Osteoblast (primary cell): ENCODE data around the gene HRC. TPM values are rescaled to one million over a fixed set of nuclear protein-coding genes. Genes with fewer than 3 reads are reported as not detected.
A peak's percentile ranks its signal among the peaks of the same experiment; 100 is the strongest.
"Not testable (repeated sequence)": the region's sequence is repeated elsewhere in the genome, so short reads cannot be mapped to it uniquely, and the experiment has no call there.

Experiments
- DNase-seq: peaks from one replicate; pipeline ENCODE4 v3.0.0; 2011; ENCODE audit warnings: low spot score, mixed read lengths; ENCODE audit not compliant: insufficient read length; ENCODE audit errors: missing footprints
- H2AFZ ChIP-seq: 2 replicates; pipeline ENCODE4 v1.6.0; 2011; ENCODE audit warnings: mild to moderate bottlenecking, low read length
- H3K27ac ChIP-seq: 2 replicates; pipeline ENCODE4 v1.5.1; 2011; ENCODE audit warnings: mild to moderate bottlenecking, low read depth, low read length, moderate library complexity
- H3K27me3 ChIP-seq: 2 replicates; pipeline ENCODE4 v1.6.0; 2012; ENCODE audit warnings: mild to moderate bottlenecking, control low read depth, inconsistent platforms, low read length, moderate library complexity; ENCODE audit not compliant: insufficient read depth
- H3K36me3 ChIP-seq: 2 replicates; pipeline ENCODE4 v1.5.1; 2011; ENCODE audit warnings: mild to moderate bottlenecking, low read length, control low read depth, moderate library complexity; ENCODE audit not compliant: insufficient read depth
- H3K4me1 ChIP-seq: 2 replicates; pipeline ENCODE4 v1.5.1; 2011; ENCODE audit warnings: mild to moderate bottlenecking, low read length, control low read depth, moderate library complexity; ENCODE audit not compliant: insufficient read depth
- H3K4me2 ChIP-seq: 2 replicates; pipeline ENCODE4 v1.6.0; 2011; ENCODE audit warnings: mild to moderate bottlenecking, low read length; ENCODE audit not compliant: insufficient read depth
- H3K4me3 ChIP-seq: fragments of 200-600 bp; sonication (generic); 3 replicates; pipeline ENCODE4 v1.5.1; 2012; ENCODE audit warnings: mild to moderate bottlenecking, low read length, inconsistent platforms; ENCODE audit not compliant: insufficient read depth
- H3K79me2 ChIP-seq: 2 replicates; pipeline ENCODE4 v1.6.0; 2012; ENCODE audit warnings: mild to moderate bottlenecking, low read length, control low read depth, inconsistent platforms; ENCODE audit not compliant: insufficient read depth
- H3K9me3 ChIP-seq: 2 replicates; pipeline ENCODE4 v1.5.1; 2011; ENCODE audit warnings: low read depth, low read length, control low read depth
- H4K20me1 ChIP-seq: 2 replicates; pipeline ENCODE4 v1.6.0; 2012; ENCODE audit warnings: mild to moderate bottlenecking, low read length, control low read depth; ENCODE audit not compliant: insufficient read depth
- total RNA-seq: library from RNA; depleted of rRNA; stranded (reverse); fragments of >200 nt; gene quantifications from 2 replicates; pipeline ENCODE4 v1.2.3, GENCODE V29; 2012
- TF ChIP-seq, protein P1 (sequence below): IDR thresholded peaks from 2 replicates; pipeline ENCODE4 v1.5.1; 2011; ENCODE audit warnings: mild to moderate bottlenecking, low read depth, low read length, moderate library complexity; ENCODE audit errors: extremely low read depth

HRC gene
- total RNA-seq, 1 donor, result not detected

DNA sequence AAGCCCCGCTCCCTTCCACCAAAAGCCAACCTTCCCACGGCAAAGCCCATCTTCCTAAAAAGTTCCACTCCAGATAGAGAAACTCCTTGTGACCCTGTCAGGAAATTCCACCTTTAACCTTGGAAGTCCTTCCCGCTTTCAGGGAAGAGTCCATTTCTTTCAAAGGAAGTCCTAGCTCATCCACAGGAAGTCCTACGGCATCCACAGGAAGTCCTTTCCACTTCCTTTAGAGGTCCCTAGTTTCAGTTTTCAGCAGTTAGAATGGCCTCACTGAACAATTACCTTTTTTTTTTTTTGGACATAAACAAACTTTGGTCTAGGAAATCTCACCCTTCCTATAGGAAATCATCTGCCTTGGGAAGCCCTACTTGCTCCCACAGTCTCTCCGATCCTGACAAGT lies 34.1 kb upstream of the HRC start:
- no peak overlapping the region for H3K4me3 ChIP-seq
- H3K4me2 ChIP-seq, result no peak overlapping the region
- H4K20me1 ChIP-seq, result no peaks in the 10 kb centered on the region
- no peak for DNase-seq
- TF ChIP-seq, protein P1, sequence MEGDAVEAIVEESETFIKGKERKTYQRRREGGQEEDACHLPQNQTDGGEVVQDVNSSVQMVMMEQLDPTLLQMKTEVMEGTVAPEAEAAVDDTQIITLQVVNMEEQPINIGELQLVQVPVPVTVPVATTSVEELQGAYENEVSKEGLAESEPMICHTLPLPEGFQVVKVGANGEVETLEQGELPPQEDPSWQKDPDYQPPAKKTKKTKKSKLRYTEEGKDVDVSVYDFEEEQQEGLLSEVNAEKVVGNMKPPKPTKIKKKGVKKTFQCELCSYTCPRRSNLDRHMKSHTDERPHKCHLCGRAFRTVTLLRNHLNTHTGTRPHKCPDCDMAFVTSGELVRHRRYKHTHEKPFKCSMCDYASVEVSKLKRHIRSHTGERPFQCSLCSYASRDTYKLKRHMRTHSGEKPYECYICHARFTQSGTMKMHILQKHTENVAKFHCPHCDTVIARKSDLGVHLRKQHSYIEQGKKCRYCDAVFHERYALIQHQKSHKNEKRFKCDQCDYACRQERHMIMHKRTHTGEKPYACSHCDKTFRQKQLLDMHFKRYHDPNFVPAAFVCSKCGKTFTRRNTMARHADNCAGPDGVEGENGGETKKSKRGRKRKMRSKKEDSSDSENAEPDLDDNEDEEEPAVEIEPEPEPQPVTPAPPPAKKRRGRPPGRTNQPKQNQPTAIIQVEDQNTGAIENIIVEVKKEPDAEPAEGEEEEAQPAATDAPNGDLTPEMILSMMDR, result no peak
- peaks cover 2% of the 10 kb centered on the region for H3K9me3 ChIP-seq
- H3K4me1 ChIP-seq, result no peaks in the 10 kb centered on the region
- H3K36me3 ChIP-seq, result peaks cover 72% of the 10 kb centered on the region
- H2AFZ ChIP-seq, result no peak overlapping the region
- H3K79me2 ChIP-seq, result no peaks in the 10 kb centered on the region
- no peaks in the 10 kb centered on the region for H3K27me3 ChIP-seq
- H3K27ac ChIP-seq, result no peak overlapping the region

DNA sequence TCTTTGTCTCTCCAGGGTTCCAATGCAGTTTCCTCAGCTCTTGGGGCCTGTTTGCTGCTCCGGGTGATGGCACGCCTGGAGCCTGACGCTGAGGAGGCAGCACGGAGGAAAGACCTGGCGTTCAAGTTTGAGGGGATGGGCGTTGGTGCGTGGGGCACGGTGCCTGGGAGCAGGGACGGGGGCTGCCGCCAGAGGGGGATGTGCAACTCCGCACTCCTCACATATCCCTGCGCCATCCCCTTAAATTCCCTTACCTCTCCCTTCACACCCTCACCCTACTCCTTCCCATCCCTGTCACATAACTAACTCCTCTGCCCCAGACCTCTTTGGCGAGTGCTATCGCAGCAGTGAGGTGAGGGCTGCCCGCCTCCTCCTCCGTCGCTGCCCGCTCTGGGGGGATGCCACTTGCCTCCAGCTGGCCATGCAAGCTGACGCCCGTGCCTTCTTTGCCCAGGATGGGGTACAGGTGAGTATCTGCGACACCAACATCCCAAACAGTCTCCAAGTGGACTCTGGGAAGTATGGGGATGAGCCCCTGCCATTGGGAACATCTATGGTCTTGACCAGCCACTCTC lies 33.5 kb upstream of the HRC start:
- H3K9me3 ChIP-seq, result peaks cover 2% of the 10 kb centered on the region
- peaks cover 72% of the 10 kb centered on the region for H3K36me3 ChIP-seq
- no peaks in the 10 kb centered on the region for H3K79me2 ChIP-seq
- no peak overlapping the region for H3K4me2 ChIP-seq
- no peaks in the 10 kb centered on the region for H3K4me1 ChIP-seq
- TF ChIP-seq, protein P1, result no peak
- H4K20me1 ChIP-seq, result no peaks in the 10 kb centered on the region
- no peak overlapping the region for H3K27ac ChIP-seq
- no peaks in the 10 kb centered on the region for H3K27me3 ChIP-seq
- DNase-seq, result no peak
- H3K4me3 ChIP-seq, result no peak overlapping the region
- H2AFZ ChIP-seq, result no peak overlapping the region

DNA sequence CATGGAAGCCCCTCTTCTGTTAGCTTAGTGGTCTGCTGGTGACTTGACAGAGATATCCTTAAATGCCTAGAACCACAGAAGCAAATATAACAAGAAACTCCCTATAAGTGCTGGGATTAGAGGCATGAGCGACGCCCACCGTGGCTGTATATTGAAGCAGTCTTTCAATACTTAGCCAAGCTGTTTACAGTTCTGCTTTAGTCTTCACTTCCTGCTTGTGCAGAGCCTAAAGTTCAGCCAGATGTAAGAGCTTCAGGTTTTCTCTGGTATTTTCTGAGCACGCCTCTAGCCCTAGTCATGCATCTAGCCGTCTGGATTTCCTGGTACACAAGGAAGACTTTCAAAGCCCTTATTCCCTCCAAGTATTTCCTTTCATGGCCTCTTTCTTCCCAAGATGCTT lies 30.9 kb upstream of the HRC start:
- Histone ChIP-seq H3K27me3 (no peaks in the 10 kb centered on the region), H3K27ac (no peak overlapping the region), H3K4me2 (no peak overlapping the region), H3K36me3 (peaks cover 72% of the 10 kb centered on the region), H2AFZ (no peak overlapping the region), H4K20me1 (no peaks in the 10 kb centered on the region), H3K79me2 (no peaks in the 10 kb centered on the region), H3K4me1 (no peaks in the 10 kb centered on the region), H3K4me3 (no peak overlapping the region), H3K9me3 (peaks cover 2% of the 10 kb centered on the region)
- TF ChIP-seq, protein P1, result no peak
- peak; percentile 46 for DNase-seq

DNA sequence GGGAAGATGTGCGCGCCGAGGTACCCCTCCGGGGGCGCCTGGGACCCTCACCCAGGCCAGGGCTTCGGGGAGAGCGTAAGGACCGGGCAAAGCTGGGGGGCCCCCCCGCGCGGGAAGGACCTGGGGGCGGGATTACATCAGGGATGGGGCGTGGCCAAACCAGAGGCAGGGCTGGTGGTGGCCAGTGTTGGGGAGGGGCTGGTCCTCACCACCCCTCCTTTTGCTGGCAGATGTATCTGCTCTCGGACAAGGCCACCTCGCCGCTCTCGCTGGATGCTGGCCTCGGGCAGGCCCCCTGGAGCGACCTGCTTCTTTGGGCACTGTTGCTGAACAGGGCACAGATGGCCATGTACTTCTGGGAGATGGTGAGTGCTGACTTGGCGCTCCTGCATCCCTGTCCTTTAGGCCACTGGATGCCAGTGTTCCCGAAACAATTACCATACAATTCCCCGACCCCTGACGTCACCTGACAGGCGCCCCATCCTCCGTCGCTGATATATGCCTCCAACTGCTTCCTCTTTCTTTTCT lies 27.7 kb upstream of the HRC start:
- TF ChIP-seq, protein P1, result no peak
- no peak overlapping the region for H2AFZ ChIP-seq
- DNase-seq, result peak; percentile 61
- H3K27me3 ChIP-seq, result no peaks in the 10 kb centered on the region
- H3K79me2 ChIP-seq, result no peaks in the 10 kb centered on the region
- H3K27ac ChIP-seq, result no peak overlapping the region
- H4K20me1 ChIP-seq, result no peaks in the 10 kb centered on the region
- H3K4me3 ChIP-seq, result no peak overlapping the region
- no peak overlapping the region for H3K4me2 ChIP-seq
- H3K9me3 ChIP-seq, result no peaks in the 10 kb centered on the region
- H3K4me1 ChIP-seq, result no peaks in the 10 kb centered on the region
- peaks cover 55% of the 10 kb centered on the region for H3K36me3 ChIP-seq

DNA sequence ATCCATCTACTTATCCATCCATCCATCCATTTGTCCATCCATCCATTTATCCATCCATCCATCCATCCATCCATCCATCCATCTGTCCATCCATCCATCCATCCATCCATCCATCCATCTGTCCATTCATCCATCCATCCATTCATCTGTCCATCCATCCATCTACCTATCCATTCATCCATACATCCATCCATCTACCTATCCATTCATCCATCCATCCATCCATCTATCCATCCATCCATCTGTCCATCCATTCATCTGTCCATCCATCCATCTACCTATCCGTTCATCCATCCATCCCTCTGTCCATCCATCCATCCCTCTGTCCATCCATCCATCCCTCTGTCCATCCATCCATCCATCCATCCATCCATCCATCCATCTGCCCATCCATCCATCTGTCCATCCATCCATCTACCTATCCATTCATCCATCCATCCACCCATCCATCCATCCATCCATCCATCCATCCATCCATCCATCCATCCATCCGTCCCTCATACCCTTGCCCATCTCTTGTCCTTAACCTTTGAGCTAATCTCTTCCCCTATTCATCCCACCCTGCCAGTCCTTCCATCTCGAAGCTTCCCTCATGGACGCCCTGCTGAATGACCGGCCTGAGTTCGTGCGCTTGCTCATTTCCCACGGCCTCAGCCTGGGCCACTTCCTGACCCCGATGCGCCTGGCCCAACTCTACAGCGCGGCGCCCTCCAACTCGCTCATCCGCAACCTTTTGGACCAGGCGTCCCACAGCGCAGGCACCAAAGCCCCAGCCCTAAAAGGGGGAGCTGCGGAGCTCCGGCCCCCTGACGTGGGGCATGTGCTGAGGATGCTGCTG lies 27.0 kb upstream of the HRC start:
- DNase-seq, result peak; percentile 43
- not testable (repeated sequence) for H3K79me2 ChIP-seq, H3K9me3 ChIP-seq, H2AFZ ChIP-seq, H3K4me2 ChIP-seq, H3K27me3 ChIP-seq, H3K27ac ChIP-seq, H3K4me3 ChIP-seq, H4K20me1 ChIP-seq, H3K4me1 ChIP-seq
- peaks cover 48% of the 10 kb centered on the region for H3K36me3 ChIP-seq
